SK-N-SH (cell line): Measurements from ENCODE around the gene GPN2. TPM values are rescaled to one million over a fixed set of nuclear protein-coding genes. Genes with fewer than 3 reads are reported as not detected.

ENCODE experiments used
- CTCF ChIA-PET: fragments of 300-600, 350-600 bp; formaldehyde crosslinking; extraction: SDS; loops from one replicate; lab custom pipeline; 2021; lab: Yijun Ruan, JAX
- POLR2A ChIA-PET: fragments of 350-600 bp; sonication (Branson Sonifier 250); formaldehyde crosslinking; extraction: SDS; loops from one replicate; lab custom pipeline; 2020; ENCODE audit warnings: antibody characterized with exemption, inconsistent platforms; lab: Yijun Ruan, JAX
- DNase-seq: peaks from one replicate; pipeline ENCODE4 v3.0.0; 2012
- H2AFZ ChIP-seq: fragments of 200-600 bp; sonication (generic); 2 replicates; pipeline ENCODE4 v1.8.1; 2016; ENCODE audit warnings: antibody characterized with exemption, mild to moderate bottlenecking, low read depth
- H3F3A ChIP-seq: fragments of 200-600 bp; sonication (generic); replicated peaks from 2 replicates; pipeline ENCODE3; 2016; ENCODE audit warnings: antibody characterized with exemption, mild to moderate bottlenecking; ENCODE audit not compliant: insufficient read depth
- H3K27ac ChIP-seq, 2 experiments: fragments of 200-500 bp in 1 of 2; fragments of 200-600 bp in 1 of 2; sonication (Bioruptor generic) in 1 of 2; sonication (generic), shearing (Covaris generic) in 1 of 2; 2 replicates each; pipeline versions ENCODE4 v1.5.1 to v1.6.1; 2014 to 2016; ENCODE audit warnings: low read depth in 2 of 2, inconsistent platforms in 1 of 2, low read length in 1 of 2, mild to moderate bottlenecking in 1 of 2, mixed read lengths in 1 of 2
- H3K27me3 ChIP-seq: fragments of 200-600 bp; sonication (generic), shearing (Covaris generic); 2 replicates; pipeline ENCODE4 v1.6.1; 2016; ENCODE audit warnings: mixed run types; ENCODE audit not compliant: insufficient read depth
- H3K36me3 ChIP-seq, 2 experiments: fragments of 200-500 bp in 1 of 2; fragments of 200-600 bp in 1 of 2; sonication (Bioruptor generic) in 1 of 2; sonication (generic) in 1 of 2; replicated peaks in 1 of 2; 2 replicates each; pipeline versions ENCODE3 to v1.5.1; 2014 to 2016; ENCODE audit warnings: low read length in 1 of 2, mild to moderate bottlenecking in 1 of 2; ENCODE audit not compliant: insufficient read depth in 2 of 2, control insufficient read depth in 1 of 2
- H3K4me1 ChIP-seq, 2 experiments: fragments of 200-500 bp in 1 of 2; fragments of 200-600 bp in 1 of 2; sonication (Bioruptor generic) in 1 of 2; sonication (generic), shearing (Covaris generic) in 1 of 2; 2 replicates each; pipeline versions ENCODE4 v1.5.1 to v1.6.1; 2014 to 2016; ENCODE audit warnings: low read depth in 1 of 2, low read length in 1 of 2, mixed run types in 1 of 2; ENCODE audit not compliant: insufficient read depth in 2 of 2, control insufficient read depth in 1 of 2
- H3K4me2 ChIP-seq: fragments of 200-600 bp; sonication (generic), shearing (Covaris generic); 2 replicates; pipeline ENCODE4 v1.6.1; 2017; ENCODE audit warnings: mixed run types
- H3K4me3 ChIP-seq, 2 experiments: fragments of 200-500 bp in 1 of 2; fragments of 200-600 bp in 1 of 2; sonication (Bioruptor generic) in 1 of 2; sonication (generic), shearing (Covaris generic) in 1 of 2; 2 replicates each; pipeline versions ENCODE4 v1.5.1 to v1.8.1; 2014 to 2016; ENCODE audit warnings: low read depth in 2 of 2, inconsistent platforms in 1 of 2, low read length in 1 of 2, mild to moderate bottlenecking in 1 of 2, mixed read lengths in 1 of 2, moderate library complexity in 1 of 2
- H3K79me2 ChIP-seq: fragments of 200-600 bp; sonication (generic); 2 replicates; pipeline ENCODE4 v1.8.1; 2017; ENCODE audit warnings: mild to moderate bottlenecking; ENCODE audit not compliant: insufficient read depth
- H3K9ac ChIP-seq: fragments of 200-600 bp; sonication (generic); 2 replicates; pipeline ENCODE4 v1.6.1; 2017; ENCODE audit warnings: mixed run types
- H3K9me2 ChIP-seq: fragments of 200-600 bp; sonication (generic); 2 replicates; pipeline ENCODE4 v1.6.1; 2017; ENCODE audit warnings: mixed run types
- H3K9me3 ChIP-seq: fragments of 200-600 bp; sonication (generic); 2 replicates; pipeline ENCODE4 v1.6.1; 2017; ENCODE audit warnings: mixed run types, mild to moderate bottlenecking, moderate library complexity
- H4K20me1 ChIP-seq: fragments of 200-600 bp; sonication (generic); 2 replicates; pipeline ENCODE4 v1.6.1; 2017; ENCODE audit warnings: mild to moderate bottlenecking, mixed run types; ENCODE audit not compliant: insufficient read depth
- CHD2 ChIP-seq: fragments of 150-350 bp; IDR thresholded peaks from 2 replicates; pipeline ENCODE4 v1.6.1; 2018; ENCODE audit warnings: low read length; ENCODE audit not compliant: partially characterized antibody
- ELF1 ChIP-seq: IDR thresholded peaks from 2 replicates; pipeline ENCODE4 v1.4.0; 2012
- EP300 ChIP-seq, 2 experiments: IDR thresholded peaks; 2 replicates each; pipeline versions ENCODE4 v1.4.0 to v1.6.1; 2012; ENCODE audit warnings: borderline replicate concordance in 1 of 2, low read depth in 1 of 2, low read length in 1 of 2
- EZH2phosphoT487 ChIP-seq: fragments of 200-600 bp; sonication (generic); IDR thresholded peaks from 2 replicates; pipeline ENCODE4 v1.6.1; 2017; ENCODE audit warnings: low read depth, mixed run types, mild to moderate bottlenecking, antibody characterized with exemption, moderate library complexity, borderline replicate concordance
- FOSL2 ChIP-seq: IDR thresholded peaks from 2 replicates; pipeline ENCODE4 v1.4.0; 2012; ENCODE audit warnings: low read depth, mild to moderate bottlenecking, moderate library complexity, borderline replicate concordance
- FOXM1 ChIP-seq: IDR thresholded peaks from 2 replicates; pipeline ENCODE4 v1.4.0; 2012; ENCODE audit warnings: low read depth, mild to moderate bottlenecking
- GABPA ChIP-seq: IDR thresholded peaks from 2 replicates; pipeline ENCODE4 v1.4.0; 2012; ENCODE audit warnings: low read depth, mild to moderate bottlenecking
- IRF3 ChIP-seq: fragments of 150-350 bp; IDR thresholded peaks from 2 replicates; pipeline ENCODE4 v1.6.1; 2016; ENCODE audit warnings: mild to moderate bottlenecking, low read depth, low read length
- JUND ChIP-seq: IDR thresholded peaks from 2 replicates; pipeline ENCODE4 v1.4.0; 2012
- NRF1 ChIP-seq: IDR thresholded peaks from 2 replicates; pipeline ENCODE4 v1.6.1; 2012; ENCODE audit warnings: low read depth, mild to moderate bottlenecking, low read length
- POLR2AphosphoS5 ChIP-seq: IDR thresholded peaks from 2 replicates; pipeline ENCODE4 v1.6.1; 2012; ENCODE audit warnings: low read depth, low read length
- RAD21 ChIP-seq: IDR thresholded peaks from 2 replicates; pipeline ENCODE4 v1.6.1; 2012; ENCODE audit warnings: mild to moderate bottlenecking, low read length
- RCOR1 ChIP-seq: fragments of 150-350 bp; IDR thresholded peaks from 2 replicates; pipeline ENCODE4 v1.6.1; 2017; ENCODE audit warnings: antibody characterized with exemption, low read length
- REST ChIP-seq: IDR thresholded peaks from 2 replicates; pipeline ENCODE4 v1.6.1; 2012; ENCODE audit warnings: mild to moderate bottlenecking, low read depth, low read length, moderate library complexity
- RFX5 ChIP-seq: IDR thresholded peaks from 2 replicates; pipeline ENCODE4 v1.6.1; 2012; ENCODE audit warnings: mild to moderate bottlenecking, improper control_type of control experiment, low read length
- SMC3 ChIP-seq: IDR thresholded peaks from 2 replicates; pipeline ENCODE4 v1.6.1; 2012; ENCODE audit warnings: low read depth, low read length, improper control_type of control experiment
- TAF1 ChIP-seq: IDR thresholded peaks from 2 replicates; pipeline ENCODE4 v1.6.1; 2012; ENCODE audit warnings: low read depth, mild to moderate bottlenecking, low read length, moderate library complexity, borderline replicate concordance
- USF1 ChIP-seq: IDR thresholded peaks from 2 replicates; pipeline ENCODE4 v1.4.0; 2012; ENCODE audit warnings: low read depth, borderline replicate concordance
- USF2 ChIP-seq: fragments of 150-350 bp; IDR thresholded peaks from 2 replicates; pipeline ENCODE4 v1.6.1; 2017; ENCODE audit warnings: antibody characterized with exemption, low read length, low read depth, borderline replicate concordance
- ZBTB33 ChIP-seq: IDR thresholded peaks from 2 replicates; pipeline ENCODE4 v1.4.0; 2012; ENCODE audit warnings: low read depth, borderline replicate concordance
- whole genome bisulfite sequencing: methylation state at CpG from one replicate; pipeline ENCODE4 v1.1.6; 2017; ENCODE audit warnings: low lambda C conversion rate; 5-methylcytosine and 5-hydroxymethylcytosine counted together
- polyA plus RNA-seq, 3 experiments: library from polyadenylated mRNA; depleted of rRNA; stranded (reverse); fragments of >200 nt; gene quantifications; 2 replicates each; pipeline ENCODE4 v1.2.3, GENCODE V29; 2012

The GPN2 gene
- polyA plus RNA-seq, 1 of the 3 experiments (the other 2 are of a cell fraction): 24.0 TPM

GRCh38 chr1:26852701-26853100 is 37.4 kb downstream of the GPN2 start:
- no peak for DNase-seq
- H3F3A ChIP-seq: peaks cover 9% of the 10 kb centered on the region
- H3K4me3 ChIP-seq: no peak overlapping the region
- H3K9me3 ChIP-seq: no peaks in the 10 kb centered on the region
- ChIA-PET POLR2A (no interaction called here), CTCF (interaction anchor here (0.7 to 1.0 kb wide), 4 partner anchors 9 to 64 kb away, joined by 3 to 5 read pairs (median 4); no protein-coding TSS in a partner anchor)
- H3K36me3 ChIP-seq: peaks cover 21 to 62% of the 10 kb centered on the region in 2 experiments
- H3K9me2 ChIP-seq: no peaks in the 10 kb centered on the region
- no peaks in the 10 kb centered on the region for H4K20me1 ChIP-seq
- no peak overlapping the region for H3K9ac ChIP-seq
- H2AFZ ChIP-seq: no peak overlapping the region
- peaks cover 0 to 8% of the 10 kb centered on the region in 2 experiments; a peak in 2 of 4 replicates for H3K4me1 ChIP-seq
- no peak overlapping the region for H3K27ac ChIP-seq
- no peak overlapping the region for H3K4me2 ChIP-seq
- H3K79me2 ChIP-seq: no peaks in the 10 kb centered on the region
- TF ChIP-seq ELF1: no peak
- TF ChIP-seq USF2: no peak
- TF ChIP-seq CHD2: no peak
- no peak for TF ChIP-seq EP300 (IDR thresholded peaks at IDR 0.05; ENCODE audit: borderline replicate concordance in 1 of 2, low read depth in 1 of 2, low read length in 1 of 2)
- no peak for TF ChIP-seq SMC3
- TF ChIP-seq FOSL2: no peak
- no peak for TF ChIP-seq RFX5
- no peak for TF ChIP-seq GABPA
- TF ChIP-seq RCOR1: no peak
- TF ChIP-seq POLR2AphosphoS5: no peak
- TF ChIP-seq FOXM1: no peak
- no peak for TF ChIP-seq USF1
- TF ChIP-seq ZBTB33: no peak
- TF ChIP-seq RAD21: no peak
- TF ChIP-seq TAF1: no peak
- no peak for TF ChIP-seq NRF1
- no peak for TF ChIP-seq EZH2phosphoT487
- TF ChIP-seq IRF3: no peak
- TF ChIP-seq JUND: no peak
- TF ChIP-seq REST: no peak
- 76% methylated on average over 7 of the region's 9 CpGs for WGBS
- H3K27me3 ChIP-seq: no peaks in the 10 kb centered on the region
